Kidney (tissue), 14 donors: ENCODE data around the gene DPYSL4. TPM values are rescaled to one million over a fixed set of nuclear protein-coding genes. Genes with fewer than 3 reads are reported as not detected.
A peak's percentile ranks its signal among the peaks of the same experiment; 100 is the strongest.

Source experiments
- DNase-seq, 5 donors: peaks; one replicate each; pipeline ENCODE4 v3.0.0-alpha.2; 2013 to 2020
- FAIRE-seq: peaks from 2 replicates; lab custom pipeline; 2012; peaks lifted over from hg19 to GRCh38; lab: Jason Lieb, UNC
- H3K27ac ChIP-seq, 2 donors: one replicate each; pipeline ENCODE4 v1.7.0; 2013; ENCODE audit warnings: low read depth in 2 of 2, low read length in 2 of 2, inconsistent platforms in 1 of 2
- H3K27me3 ChIP-seq: one replicate; pipeline ENCODE4 v1.7.1; 2013; ENCODE audit warnings: low read length, inconsistent platforms; ENCODE audit not compliant: control insufficient read depth, insufficient read depth
- H3K36me3 ChIP-seq, 3 donors: one replicate each; pipeline versions ENCODE4 v1.7.0 to v1.7.1; 2013; ENCODE audit warnings: low read length in 3 of 3, control low read depth in 1 of 3, inconsistent platforms in 1 of 3; ENCODE audit not compliant: insufficient read depth in 3 of 3, control insufficient read depth in 2 of 3
- H3K4me1 ChIP-seq, 3 donors: one replicate each; pipeline versions ENCODE4 v1.7.0 to v1.7.1; 2013; ENCODE audit warnings: low read length in 3 of 3, inconsistent platforms in 1 of 3, low read depth in 1 of 3; ENCODE audit not compliant: control insufficient read depth in 2 of 3, insufficient read depth in 2 of 3
- H3K4me3 ChIP-seq, 3 donors: one replicate each; pipeline versions ENCODE4 v1.7.0 to v1.8.1; 2013; ENCODE audit warnings: low read length in 3 of 3, control low read depth in 1 of 3, inconsistent platforms in 1 of 3
- H3K9ac ChIP-seq, 3 donors: one replicate each; pipeline versions ENCODE4 v1.7.0 to v1.7.1; 2013; ENCODE audit warnings: low read length in 3 of 3, control low read depth in 1 of 3, inconsistent platforms in 1 of 3
- H3K9me3 ChIP-seq, 3 donors: one replicate each; pipeline versions ENCODE4 v1.7.0 to v1.7.1; 2013; ENCODE audit warnings: low read length in 3 of 3, control low read depth in 1 of 3, inconsistent platforms in 1 of 3; ENCODE audit not compliant: control insufficient read depth in 2 of 3, insufficient read depth in 1 of 3
- intact Hi-C: fragments of 100-400 bp; cut with DNase I; formaldehyde crosslinking; loops from one replicate; pipeline ENCODE4 v1.11.1; 2022
- polyA plus RNA-seq: library from polyadenylated mRNA; stranded (reverse); fragments of 350-450 nt; fragmentation: Illumina TruSeq; extraction: RNeasy Lipid Tissue Mini Kit (QIAGEN cat#74804); gene quantifications from one replicate; pipeline ENCODE4 v1.2.3, GENCODE V29; 2014; ENCODE audit warnings: low read depth, low replicate concordance; ENCODE audit not compliant: insufficient read depth
- total RNA-seq: library from RNA; stranded (reverse); fragmentation: NEBNext Ultra II Directional; extraction: Animal tissue kit (Norgen Biotek cat#: 25700); gene quantifications from one replicate; pipeline ENCODE4 v1.2.1, GENCODE V29; 2021
- TF ChIP-seq, protein P1 (sequence below): IDR thresholded peaks from 3 replicates; pipeline ENCODE4 v1.5.1; 2012; ENCODE audit warnings: mild to moderate bottlenecking, moderate library complexity, borderline replicate concordance; ENCODE audit not compliant: insufficient read depth; ENCODE audit errors: extremely low read depth
- donor health status: control.
- donor health status: control.
- donor health status: control.
- donor health status: control.
- donor health status: control.
- donor health status: DM: yes; HTN: yes; CAD: no.
- donor health status: Normal renal cell carcinoma (clear cell type).

Gene DPYSL4
- total and polyA plus RNA-seq, 2 donors from 2014 or later = 0.60 TPM; not detected in 1

DNA sequence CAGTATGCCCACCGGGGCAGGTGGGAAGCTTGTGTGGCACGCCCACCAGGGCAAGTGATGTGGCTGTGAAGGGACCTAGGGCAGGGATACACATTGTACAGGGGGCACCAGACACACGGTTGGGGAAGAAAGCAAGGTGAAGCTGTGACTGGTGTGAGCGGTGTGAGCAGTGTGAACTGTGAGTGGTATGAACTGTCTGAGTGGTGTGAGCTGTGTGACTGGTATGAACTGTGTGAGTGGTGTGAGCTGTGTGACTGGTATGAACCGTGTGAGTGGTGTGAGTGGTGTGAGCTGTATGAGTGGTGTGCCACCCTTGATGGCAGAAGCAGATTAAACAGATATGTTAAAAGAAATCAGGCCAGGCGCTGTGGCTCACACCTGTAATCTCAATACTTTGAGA lies 48.1 kb downstream of the DPYSL4 start:
- H3K4me1 ChIP-seq = no peaks in the 10 kb centered on the region
- H3K4me3 ChIP-seq = no peak overlapping the region
- no peak overlapping the region for H3K27ac ChIP-seq
- TF ChIP-seq, protein P1, sequence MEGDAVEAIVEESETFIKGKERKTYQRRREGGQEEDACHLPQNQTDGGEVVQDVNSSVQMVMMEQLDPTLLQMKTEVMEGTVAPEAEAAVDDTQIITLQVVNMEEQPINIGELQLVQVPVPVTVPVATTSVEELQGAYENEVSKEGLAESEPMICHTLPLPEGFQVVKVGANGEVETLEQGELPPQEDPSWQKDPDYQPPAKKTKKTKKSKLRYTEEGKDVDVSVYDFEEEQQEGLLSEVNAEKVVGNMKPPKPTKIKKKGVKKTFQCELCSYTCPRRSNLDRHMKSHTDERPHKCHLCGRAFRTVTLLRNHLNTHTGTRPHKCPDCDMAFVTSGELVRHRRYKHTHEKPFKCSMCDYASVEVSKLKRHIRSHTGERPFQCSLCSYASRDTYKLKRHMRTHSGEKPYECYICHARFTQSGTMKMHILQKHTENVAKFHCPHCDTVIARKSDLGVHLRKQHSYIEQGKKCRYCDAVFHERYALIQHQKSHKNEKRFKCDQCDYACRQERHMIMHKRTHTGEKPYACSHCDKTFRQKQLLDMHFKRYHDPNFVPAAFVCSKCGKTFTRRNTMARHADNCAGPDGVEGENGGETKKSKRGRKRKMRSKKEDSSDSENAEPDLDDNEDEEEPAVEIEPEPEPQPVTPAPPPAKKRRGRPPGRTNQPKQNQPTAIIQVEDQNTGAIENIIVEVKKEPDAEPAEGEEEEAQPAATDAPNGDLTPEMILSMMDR = no peak
- H3K27me3 ChIP-seq = no peaks in the 10 kb centered on the region
- FAIRE-seq (no peak), DNase-seq (no peak)
- no peaks in the 10 kb centered on the region for H3K36me3 ChIP-seq
- no peak overlapping the region for H3K9ac ChIP-seq
- no peaks in the 10 kb centered on the region for H3K9me3 ChIP-seq
- intact Hi-C loops = no loop called here

- DNase-seq = peak in 1 of 5 donors; percentile 66
- H3K4me3 ChIP-seq = no peak overlapping the region
- H3K9me3 ChIP-seq = no peaks in the 10 kb centered on the region
- TF ChIP-seq, protein P1 = no peak
- FAIRE-seq = no peak
- no peaks in the 10 kb centered on the region for H3K4me1 ChIP-seq
- H3K27ac ChIP-seq = no peak overlapping the region
- no peaks in the 10 kb centered on the region for H3K27me3 ChIP-seq
- intact Hi-C loops = no loop called here
- no peak overlapping the region for H3K9ac ChIP-seq
- no peaks in the 10 kb centered on the region for H3K36me3 ChIP-seq
Observed at GRCh38 chr10:132236161-132236560, 49.4 kb downstream of the DPYSL4 start.

GRCh38 chr10:132236881-132237280 lies 50.1 kb downstream of the DPYSL4 start:
- H3K4me3 ChIP-seq = no peak overlapping the region
- H3K36me3 ChIP-seq = no peaks in the 10 kb centered on the region
- H3K27ac ChIP-seq = no peak overlapping the region
- no peaks in the 10 kb centered on the region for H3K9me3 ChIP-seq
- intact Hi-C loops = no loop called here
- DNase-seq (peak in 1 of 5 donors; percentile 68), FAIRE-seq (no peak)
- H3K27me3 ChIP-seq = no peaks in the 10 kb centered on the region
- no peaks in the 10 kb centered on the region for H3K4me1 ChIP-seq
- H3K9ac ChIP-seq = no peak overlapping the region
- TF ChIP-seq, protein P1 = no peak

- H3K9me3 ChIP-seq = no peaks in the 10 kb centered on the region
- TF ChIP-seq, protein P1 = no peak
- no peak for FAIRE-seq
Observed at GRCh38 chr10:132237396-132237795, 50.6 kb downstream of the DPYSL4 start.

More at GRCh38 chr10:132237396-132237795, 50.6 kb downstream of the DPYSL4 start:
- H3K36me3 ChIP-seq = no peaks in the 10 kb centered on the region
- no peaks in the 10 kb centered on the region for H3K27me3 ChIP-seq
- intact Hi-C loops = no loop called here
- H3K4me3 ChIP-seq = no peak overlapping the region
- peak in 1 of 5 donors; percentile 66 for DNase-seq
- no peak overlapping the region for H3K9ac ChIP-seq
- H3K4me1 ChIP-seq = no peaks in the 10 kb centered on the region
- no peak overlapping the region for H3K27ac ChIP-seq
